CD14-positive monocyte (primary cell): ENCODE measurements around the gene RUFY1. TPM values are rescaled to one million over a fixed set of nuclear protein-coding genes. Genes with fewer than 3 reads are reported as not detected.

Experiments used
- DNase-seq, 3 donors: peaks; one replicate each; pipeline ENCODE4 v3.0.0-alpha.2; 2011 to 2022
- H2AFZ ChIP-seq: 2 replicates; pipeline ENCODE4 v1.6.0; 2012; ENCODE audit warnings: mild to moderate bottlenecking, low read depth, low read length, inconsistent platforms; ENCODE audit not compliant: insufficient read depth, poor library complexity, severe bottlenecking
- H3K27ac ChIP-seq, 2 donors: 1 replicate in 1 of 2; 2 replicates in 1 of 2; pipeline ENCODE4 v1.5.1; 2012 to 2013; ENCODE audit warnings: low read length in 2 of 2, control low read depth in 1 of 2, inconsistent platforms in 1 of 2, low read depth in 1 of 2, mild to moderate bottlenecking in 1 of 2
- H3K27me3 ChIP-seq, 2 donors: one replicate each; pipeline versions ENCODE4 v1.6.0 to v1.6.1; 2011 to 2013; ENCODE audit warnings: low read length in 2 of 2; ENCODE audit not compliant: control insufficient read depth in 2 of 2, insufficient read depth in 2 of 2
- H3K36me3 ChIP-seq, 2 donors: replicated peaks in 1 of 2; 1 replicate in 1 of 2; 2 replicates in 1 of 2; pipeline versions ENCODE4 v1.5.1 to v1.6.1; 2012 to 2013; ENCODE audit warnings: low read length in 2 of 2, control low read depth in 1 of 2, inconsistent platforms in 1 of 2, mild to moderate bottlenecking in 1 of 2; ENCODE audit not compliant: insufficient read depth in 2 of 2, control insufficient read depth in 1 of 2
- H3K4me1 ChIP-seq, 2 donors: 1 replicate in 1 of 2; 2 replicates in 1 of 2; pipeline versions ENCODE4 v1.5.1 to v1.6.1; 2012 to 2013; ENCODE audit warnings: low read length in 2 of 2, control low read depth in 1 of 2, inconsistent platforms in 1 of 2, mild to moderate bottlenecking in 1 of 2, moderate library complexity in 1 of 2; ENCODE audit not compliant: insufficient read depth in 2 of 2, control insufficient read depth in 1 of 2
- H3K4me2 ChIP-seq: replicated peaks from 2 replicates; pipeline ENCODE3; 2012; ENCODE audit warnings: low read length, moderate library complexity, mild to moderate bottlenecking; ENCODE audit not compliant: poor library complexity, severe bottlenecking; ENCODE audit errors: extremely low read depth
- H3K4me3 ChIP-seq, 3 experiments: fragments of 200-600 bp in 1 of 3; sonication (generic) in 1 of 3; replicated peaks in 1 of 3; 1 replicate in 2 of 3; 2 replicates in 1 of 3; pipeline ENCODE4 v1.5.1; 2011 to 2013; ENCODE audit warnings: low read length in 3 of 3, mild to moderate bottlenecking in 3 of 3, control low read depth in 2 of 3, low read depth in 2 of 3, inconsistent platforms in 1 of 3, moderate library complexity in 1 of 3
- H3K79me2 ChIP-seq: 2 replicates; pipeline ENCODE4 v1.6.0; 2012; ENCODE audit warnings: mild to moderate bottlenecking, control low read depth, inconsistent platforms, low read length, moderate library complexity; ENCODE audit not compliant: insufficient read depth
- H3K9ac ChIP-seq: 2 replicates; pipeline ENCODE4 v1.6.0; 2017; ENCODE audit warnings: low read length, mild to moderate bottlenecking; ENCODE audit not compliant: insufficient read depth, poor library complexity, severe bottlenecking
- H3K9me3 ChIP-seq, 2 donors: replicated peaks in 1 of 2; 1 replicate in 1 of 2; 2 replicates in 1 of 2; pipeline versions ENCODE4 v1.5.1 to v1.6.1; 2012 to 2013; ENCODE audit warnings: low read length in 2 of 2, control low read depth in 1 of 2; ENCODE audit not compliant: control insufficient read depth in 1 of 2, insufficient read depth in 1 of 2
- H4K20me1 ChIP-seq: 2 replicates; pipeline ENCODE4 v1.6.0; 2012; ENCODE audit warnings: mild to moderate bottlenecking, low read length, control low read depth, moderate library complexity; ENCODE audit not compliant: insufficient read depth
- H3K27ac Mint-ChIP-seq, 7 donors: one replicate each; pipeline ENCODE4 v1.8.0; 2020; ENCODE audit warnings: mild to moderate bottlenecking in 7 of 7, mixed read lengths in 7 of 7, moderate library complexity in 6 of 7, inconsistent platforms in 2 of 7
- H3K27me3 Mint-ChIP-seq, 3 donors: one replicate each; pipeline ENCODE4 v1.8.0; 2021 to 2022; ENCODE audit warnings: low read depth in 3 of 3, mild to moderate bottlenecking in 3 of 3, mixed read lengths in 3 of 3, moderate library complexity in 3 of 3, inconsistent platforms in 1 of 3
- H3K36me3 Mint-ChIP-seq, 2 donors: one replicate each; pipeline ENCODE4 v1.8.0; 2020; ENCODE audit warnings: mixed read lengths in 2 of 2, inconsistent platforms in 1 of 2, mild to moderate bottlenecking in 1 of 2
- H3K4me1 Mint-ChIP-seq: one replicate; pipeline ENCODE4 v1.8.0; 2020; ENCODE audit warnings: mild to moderate bottlenecking, mixed read lengths
- H3K4me3 Mint-ChIP-seq, 2 donors: one replicate each; pipeline ENCODE4 v1.8.0; 2020; ENCODE audit warnings: mild to moderate bottlenecking in 2 of 2, mixed read lengths in 2 of 2, moderate library complexity in 1 of 2
- H3K9me3 Mint-ChIP-seq, 7 donors: one replicate each; pipeline ENCODE4 v1.8.0; 2020 to 2022; ENCODE audit warnings: mixed read lengths in 7 of 7, mild to moderate bottlenecking in 6 of 7, moderate library complexity in 6 of 7, inconsistent platforms in 2 of 7
- CTCF ChIP-seq: fragments of 200-600 bp; IDR thresholded peaks from one replicate; pipeline ENCODE4 v1.8.0; 2022; ENCODE audit warnings: antibody characterized with exemption, mild to moderate bottlenecking
- WGBS: methylation state at CpG from one replicate; pipeline ENCODE4 v1.1.5; 2013; ENCODE audit warnings: missing lambda C conversion rate; ENCODE audit not compliant: insufficient coverage; 5-methylcytosine and 5-hydroxymethylcytosine counted together
- intact Hi-C, 2 donors: fragments of 100-400 bp; cut with micrococcal nuclease; formaldehyde crosslinking; loops; one replicate each; pipeline versions ENCODE4 v1.15.0 to v1.15.1; 2023
- polyA plus RNA-seq, 3 donors: library from polyadenylated mRNA; depleted of rRNA in 1 of 3; unstranded in 2 of 3; stranded (reverse) in 1 of 3; fragments of 300-500 nt in 2 of 3; fragments of >200 nt in 1 of 3; fragmentation: Illumina TruSeq in 2 of 3; gene quantifications; 1 replicate in 2 of 3; 2 replicates in 1 of 3; pipeline ENCODE4 v1.2.3, GENCODE V29; 2012 to 2021

The RUFY1 gene
- polyA plus RNA-seq, 3 donors = 26.9 to 29.3 (median 28.8) TPM

- no CpG with 5 or more reads among the region's 5 CpGs for WGBS
- H3K27me3 Mint-ChIP-seq = peaks cover 3 to 6% (median 4%) of the 10 kb centered on the region in 3 donors
- H3K9me3 Mint-ChIP-seq = peaks cover 0 to 4% (median 0%) of the 10 kb centered on the region in 7 donors
- no peak overlapping the region for H3K27ac ChIP-seq
- H2AFZ ChIP-seq = no peak overlapping the region
- no peak overlapping the region for H3K27ac Mint-ChIP-seq
- H3K9ac ChIP-seq = no peak overlapping the region
- TF ChIP-seq CTCF = no peak
- H3K36me3 Mint-ChIP-seq = peaks cover 0 to 8% of the 10 kb centered on the region in 2 donors
- no peaks in the 10 kb centered on the region for H3K79me2 ChIP-seq
- peaks cover 27% of the 10 kb centered on the region for H3K4me1 Mint-ChIP-seq
- H3K9me3 ChIP-seq = no peaks in the 10 kb centered on the region
- no peaks in the 10 kb centered on the region for H3K27me3 ChIP-seq
- no peaks in the 10 kb centered on the region for H4K20me1 ChIP-seq
- DNase-seq = no peak
- no peak overlapping the region for H3K4me2 ChIP-seq
- peaks cover 13 to 15% of the 10 kb centered on the region in 2 donors for H3K4me1 ChIP-seq
- intact Hi-C loops = no loop called here
- H3K4me3 Mint-ChIP-seq = no peak overlapping the region
- H3K4me3 ChIP-seq = no peak overlapping the region
- no peaks in the 10 kb centered on the region for H3K36me3 ChIP-seq
Observed at GRCh38 chr5:179533907-179534306, 16.4 kb upstream of the RUFY1 start.

- H3K9me3 Mint-ChIP-seq = peaks cover 0 to under 1% (median 0%) of the 10 kb centered on the region in 7 donors
- H3K4me1 Mint-ChIP-seq = peaks cover 27% of the 10 kb centered on the region
- no peaks in the 10 kb centered on the region for H3K27me3 ChIP-seq
- no peak overlapping the region for H3K27ac ChIP-seq
- H3K79me2 ChIP-seq = no peaks in the 10 kb centered on the region
- DNase-seq = no peak
- H3K4me3 Mint-ChIP-seq = peak overlapping the region; percentile 53 to 89
- H3K4me1 ChIP-seq = peaks cover 13 to 15% of the 10 kb centered on the region in 2 donors
- 30% methylated on average over 6 of the region's 12 CpGs for WGBS
- no peak overlapping the region for H3K9ac ChIP-seq
- no peaks in the 10 kb centered on the region for H3K9me3 ChIP-seq
- peak overlapping the region; percentile 43 for H2AFZ ChIP-seq
- H3K27me3 Mint-ChIP-seq = peaks cover 3 to 6% (median 4%) of the 10 kb centered on the region in 3 donors
- no peaks in the 10 kb centered on the region for H4K20me1 ChIP-seq
- intact Hi-C loops = no loop called here
- TF ChIP-seq CTCF = no peak
- H3K4me3 ChIP-seq = peak overlapping the region in 1 of 3 experiments; percentile 13
- H3K27ac Mint-ChIP-seq = no peak overlapping the region
- H3K36me3 ChIP-seq = no peaks in the 10 kb centered on the region
- H3K4me2 ChIP-seq = peak overlapping the region; percentile 30
- peaks cover 0 to 8% of the 10 kb centered on the region in 2 donors for H3K36me3 Mint-ChIP-seq
Observed at GRCh38 chr5:179534431-179534830, 15.9 kb upstream of the RUFY1 start.
